Kidney capillary endothelial cell (primary cell): ENCODE measurements around the gene GHITM.

Source experiments
- DNase-seq: peaks from one replicate; pipeline ENCODE4 v3.0.0-alpha.2; 2018; ENCODE audit warnings: low spot score

GHITM gene

DNA sequence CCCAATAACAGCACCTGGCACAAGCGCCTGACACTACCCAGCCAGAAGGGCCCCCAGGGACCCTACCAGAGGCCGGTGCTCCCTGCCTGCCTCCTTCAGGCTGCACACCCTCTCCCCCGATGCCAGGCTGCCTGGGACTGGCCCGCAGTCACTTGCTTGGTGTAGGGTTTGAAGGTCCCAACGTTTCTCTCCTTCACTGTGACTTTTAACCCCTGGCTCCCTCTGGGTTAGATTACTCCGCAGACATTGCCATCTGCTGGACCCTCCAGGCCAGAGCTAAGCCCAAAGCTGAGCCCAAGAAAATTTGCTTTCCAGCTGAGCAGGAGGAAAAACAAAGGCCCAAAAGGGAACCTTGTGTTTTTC is 61.9 kb downstream of the GHITM start:
- no peak for DNase-seq

- no peak for DNase-seq
Observed at GRCh38 chr10:84201682-84202081, 62.4 kb downstream of the GHITM start.

GRCh38 chr10:84202349-84202748 is 63.0 kb downstream of the GHITM start:
- DNase-seq: no peak
